GOT3 (cell line): ENCODE measurements around the gene MMGT1.
"Not testable (repeated sequence)": the region's sequence is repeated elsewhere in the genome, so short reads cannot be mapped to it uniquely, and the experiment has no call there.

Experiments used
- DNase-seq: peaks from one replicate; lab custom pipeline; 2025; ENCODE audit warnings: mixed read lengths; lab: John Stamatoyannopoulos, UW

The MMGT1 gene

GRCh38 chrX:135923353-135923752 is 50.4 kb downstream of the MMGT1 start:
- DNase-seq: no peak

GRCh38 chrX:135920516-135920915 is 53.3 kb downstream of the MMGT1 start:
- not testable (repeated sequence) for DNase-seq

GRCh38 chrX:135914404-135914803 is 59.4 kb downstream of the MMGT1 start:
- no peak for DNase-seq
